Embryonic facial prominence (tissue), 1 donor: ENCODE data around the gene GRAPL.
"Not testable (repeated sequence)": the region's sequence is repeated elsewhere in the genome, so short reads cannot be mapped to it uniquely, and the experiment has no call there.

Source experiments
- DNase-seq: peaks from one replicate; pipeline ENCODE4 v3.0.0-alpha.2; 2016; ENCODE audit errors: extremely low spot score

The GRAPL gene

GRCh38 chr17:19188870-19189708 is 61.7 kb downstream of the GRAPL start:
- not testable (repeated sequence) for DNase-seq

GRCh38 chr17:19189781-19190405 is 62.5 kb downstream of the GRAPL start:
- DNase-seq: not testable (repeated sequence)

GRCh38 chr17:19196382-19197204 is 69.2 kb downstream of the GRAPL start:
- not testable (repeated sequence) for DNase-seq

GRCh38 chr17:19202448-19202847 is 75.1 kb downstream of the GRAPL start:
- not testable (repeated sequence) for DNase-seq

GRCh38 chr17:19203429-19203828 is 76.0 kb downstream of the GRAPL start:
- DNase-seq: not testable (repeated sequence)
